ENCODE measurements around the gene QRFP.

The QRFP gene

DNA sequence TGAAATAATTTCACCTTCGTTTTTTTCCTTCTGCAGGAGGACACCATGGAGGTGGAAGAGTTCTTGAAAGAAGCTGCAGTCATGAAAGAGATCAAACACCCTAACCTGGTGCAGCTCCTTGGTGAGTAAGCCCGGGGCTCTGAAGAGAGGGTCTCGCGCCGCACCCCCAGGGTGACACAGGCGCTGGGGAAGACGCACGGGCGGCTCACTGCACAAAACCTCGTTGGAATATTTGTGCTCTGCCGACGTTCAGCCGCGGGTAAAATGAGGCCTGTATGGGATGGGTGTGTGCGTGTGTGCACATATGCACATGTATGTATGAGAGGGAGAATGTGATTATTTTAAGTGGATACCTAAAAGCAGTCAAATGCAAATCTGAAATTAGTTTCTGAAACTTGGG lies 24.5 kb downstream of the QRFP start:
- H3K4me3 ChIP-seq (replicated peaks; ENCODE audit: low read depth, low read length): no peak overlapping the region
- TF ChIP-seq, protein P1, sequence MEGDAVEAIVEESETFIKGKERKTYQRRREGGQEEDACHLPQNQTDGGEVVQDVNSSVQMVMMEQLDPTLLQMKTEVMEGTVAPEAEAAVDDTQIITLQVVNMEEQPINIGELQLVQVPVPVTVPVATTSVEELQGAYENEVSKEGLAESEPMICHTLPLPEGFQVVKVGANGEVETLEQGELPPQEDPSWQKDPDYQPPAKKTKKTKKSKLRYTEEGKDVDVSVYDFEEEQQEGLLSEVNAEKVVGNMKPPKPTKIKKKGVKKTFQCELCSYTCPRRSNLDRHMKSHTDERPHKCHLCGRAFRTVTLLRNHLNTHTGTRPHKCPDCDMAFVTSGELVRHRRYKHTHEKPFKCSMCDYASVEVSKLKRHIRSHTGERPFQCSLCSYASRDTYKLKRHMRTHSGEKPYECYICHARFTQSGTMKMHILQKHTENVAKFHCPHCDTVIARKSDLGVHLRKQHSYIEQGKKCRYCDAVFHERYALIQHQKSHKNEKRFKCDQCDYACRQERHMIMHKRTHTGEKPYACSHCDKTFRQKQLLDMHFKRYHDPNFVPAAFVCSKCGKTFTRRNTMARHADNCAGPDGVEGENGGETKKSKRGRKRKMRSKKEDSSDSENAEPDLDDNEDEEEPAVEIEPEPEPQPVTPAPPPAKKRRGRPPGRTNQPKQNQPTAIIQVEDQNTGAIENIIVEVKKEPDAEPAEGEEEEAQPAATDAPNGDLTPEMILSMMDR (IDR thresholded peaks at IDR 0.05; ENCODE audit: low read depth, low read length, missing control alignments): no peak
- no peak for DNase-seq (ENCODE audit: extremely low read depth, low read depth)

DNA sequence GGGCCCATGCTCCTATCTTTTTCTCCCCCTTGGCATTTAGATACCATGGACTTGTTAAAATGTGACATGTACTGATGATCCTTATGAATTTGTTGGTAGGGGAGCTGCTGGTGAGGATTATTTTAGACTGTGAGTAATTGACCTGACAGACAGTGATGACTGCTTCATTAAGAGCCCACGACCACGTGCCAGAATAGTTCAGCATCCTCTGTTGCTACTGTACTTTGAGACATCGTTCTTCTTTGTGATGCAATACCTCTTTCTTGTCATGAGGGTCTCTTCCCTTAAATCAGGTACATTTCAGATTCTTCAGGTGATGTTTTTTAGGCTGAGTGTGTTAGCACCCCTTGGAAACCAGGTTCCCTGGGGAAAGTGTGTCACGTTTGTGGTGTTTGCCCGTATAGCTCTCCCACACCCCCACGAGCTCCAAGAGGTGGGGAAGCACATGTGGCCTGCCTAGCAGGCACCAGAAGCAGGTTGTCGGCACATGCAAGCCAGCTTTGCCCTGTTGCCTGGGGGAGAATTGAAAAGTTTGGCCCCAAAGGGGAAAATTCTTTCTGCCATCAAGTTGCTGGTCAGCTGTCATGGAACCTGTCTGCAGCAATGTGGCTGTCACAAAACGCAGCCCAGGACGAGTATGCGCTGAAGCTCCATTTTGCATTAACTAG lies 25.1 kb downstream of the QRFP start:
- no peak for DNase-seq (ENCODE audit: extremely low read depth, low read depth)
- TF ChIP-seq, protein P1 (IDR thresholded peaks at IDR 0.05; ENCODE audit: low read depth, low read length, missing control alignments): no peak
- no peak overlapping the region for H3K4me3 ChIP-seq (replicated peaks; ENCODE audit: low read depth, low read length)

DNA sequence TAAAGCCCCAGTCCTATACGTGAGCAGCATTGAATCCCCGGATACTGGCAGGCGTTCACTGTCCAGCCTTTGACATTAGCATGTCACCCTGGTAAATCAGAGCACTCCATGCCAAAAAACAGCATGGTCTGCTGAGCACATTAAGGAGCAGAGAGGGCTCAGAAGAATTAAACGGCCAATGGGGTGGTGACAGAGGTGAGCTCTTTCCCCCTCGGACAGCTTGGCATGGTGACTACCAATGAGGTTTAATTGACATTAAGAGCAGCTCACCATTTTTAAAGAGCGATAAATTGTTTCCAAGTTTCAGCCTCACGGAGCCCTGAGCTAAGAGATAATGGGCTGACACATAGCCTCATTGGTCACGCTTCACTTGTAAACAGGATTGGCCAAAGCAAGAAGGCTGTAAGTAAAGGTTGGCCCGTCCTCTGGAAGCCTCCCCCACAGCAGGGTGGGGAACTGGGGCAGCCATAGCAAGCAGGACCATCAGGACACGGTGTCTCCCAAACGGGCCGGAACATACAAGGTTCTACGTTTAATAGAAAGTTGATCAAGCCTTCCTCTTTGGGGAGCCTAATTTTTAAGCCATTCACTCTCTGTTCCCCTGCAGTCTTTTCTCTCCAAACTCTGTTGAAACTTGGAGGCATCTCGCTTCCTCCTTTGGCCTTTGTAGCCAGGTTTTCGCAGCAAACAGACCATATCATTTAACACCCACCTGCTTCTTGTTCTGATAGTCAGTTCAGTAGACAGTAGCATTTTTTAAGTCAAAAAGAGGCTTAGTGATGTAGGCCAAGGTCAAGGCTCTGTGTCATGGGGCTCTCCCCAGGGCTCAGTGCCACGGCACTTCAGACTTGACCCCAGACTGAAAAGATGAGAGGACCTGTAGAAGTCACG lies 25.9 kb downstream of the QRFP start:
- TF ChIP-seq, protein P1 (IDR thresholded peaks at IDR 0.05; ENCODE audit: low read depth, low read length, missing control alignments): no peak
- DNase-seq (ENCODE audit: extremely low read depth, low read depth): no peak
- no peak overlapping the region for H3K4me3 ChIP-seq (replicated peaks; ENCODE audit: low read depth, low read length)

DNA sequence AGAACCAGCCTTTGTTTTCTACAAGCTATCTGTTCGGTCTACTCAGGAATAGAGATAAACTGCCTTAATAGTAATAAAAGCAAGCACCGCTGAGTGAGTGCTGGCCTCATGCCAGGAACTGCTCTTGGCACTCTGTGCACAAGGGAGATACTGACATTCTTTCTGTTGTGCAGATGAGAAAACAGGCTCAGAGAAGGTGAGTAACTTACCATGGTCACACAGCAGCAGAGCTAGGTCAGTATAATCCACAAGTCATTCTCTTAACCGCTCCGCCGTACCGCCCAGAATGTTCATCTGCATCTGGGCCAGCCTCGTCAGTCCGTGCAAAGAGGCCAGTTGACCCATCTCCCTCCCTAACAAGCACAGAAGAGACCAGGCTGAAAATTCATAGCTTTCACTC lies 27.4 kb downstream of the QRFP start:
- DNase-seq (ENCODE audit: extremely low read depth, low read depth): no peak
- no peak overlapping the region for H3K4me3 ChIP-seq (replicated peaks; ENCODE audit: low read depth, low read length)
- TF ChIP-seq, protein P1 (IDR thresholded peaks at IDR 0.05; ENCODE audit: low read depth, low read length, missing control alignments): no peak

DNA sequence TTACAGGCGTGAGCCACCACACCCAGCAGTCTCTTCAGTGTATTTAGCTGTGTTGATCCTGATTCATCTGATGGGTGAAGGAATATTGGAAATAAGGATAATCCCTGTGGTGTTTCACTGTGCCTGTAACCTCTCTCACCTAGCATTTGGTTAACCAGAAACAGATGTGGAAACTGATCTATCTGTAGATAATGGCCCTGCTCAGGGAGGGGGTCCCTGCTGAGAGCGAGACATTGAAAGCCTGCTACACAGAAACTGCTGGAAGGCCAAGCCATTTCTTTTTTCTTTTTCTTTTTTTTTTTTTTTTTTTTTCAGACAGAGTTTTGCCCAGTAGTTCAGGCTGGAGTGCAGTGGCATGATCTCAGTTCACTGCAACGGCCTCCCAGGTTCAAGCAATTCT lies 28.4 kb downstream of the QRFP start:
- no peak overlapping the region for H3K4me3 ChIP-seq (replicated peaks; ENCODE audit: low read depth, low read length)
- TF ChIP-seq, protein P1 (IDR thresholded peaks at IDR 0.05; ENCODE audit: low read depth, low read length, missing control alignments): no peak
- no peak for DNase-seq (ENCODE audit: extremely low read depth, low read depth)

DNA sequence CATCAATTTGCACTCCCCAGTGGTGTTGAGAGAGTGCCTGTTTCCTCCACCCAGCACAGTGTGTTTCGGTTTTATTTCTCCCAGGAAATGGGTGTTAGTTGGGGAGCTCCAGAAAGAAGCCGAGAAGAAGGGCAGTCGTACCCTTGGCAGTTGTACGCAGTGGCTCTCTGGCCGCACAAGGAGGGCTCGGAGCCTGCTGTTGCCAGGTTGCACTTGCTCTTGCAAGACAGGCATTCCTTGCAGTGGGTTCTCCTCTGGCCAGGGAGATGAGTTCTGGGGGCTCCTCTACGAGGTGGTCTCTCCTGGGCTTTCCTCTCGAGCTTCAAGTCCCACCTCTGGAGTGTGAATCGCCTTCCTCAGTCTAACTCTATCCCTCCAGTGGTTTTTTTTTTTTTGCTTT lies 29.1 kb downstream of the QRFP start:
- no peak for DNase-seq (ENCODE audit: extremely low read depth, low read depth)
- TF ChIP-seq, protein P1 (IDR thresholded peaks at IDR 0.05; ENCODE audit: low read depth, low read length, missing control alignments): no peak
- no peak overlapping the region for H3K4me3 ChIP-seq (replicated peaks; ENCODE audit: low read depth, low read length)
